ENCODE measurements around the gene PDIA6.

- TF ChIP-seq CTCF (IDR thresholded peaks at IDR 0.05; ENCODE audit: low read depth, low read length): no peak
- no peak for TF ChIP-seq EZH2phosphoT487 (IDR thresholded peaks at IDR 0.05; ENCODE audit: low read depth)
Measured at GRCh38 chr2:10838734-10839133, 26.1 kb upstream of the PDIA6 start.

Measured in OCI-LY3 (cell line).